GDM1 (cell line): ENCODE results near the gene TOR4A.

Experiments
- DNase-seq: peaks from one replicate; lab custom pipeline; 2025; lab: John Stamatoyannopoulos, UW

TOR4A gene

DNA sequence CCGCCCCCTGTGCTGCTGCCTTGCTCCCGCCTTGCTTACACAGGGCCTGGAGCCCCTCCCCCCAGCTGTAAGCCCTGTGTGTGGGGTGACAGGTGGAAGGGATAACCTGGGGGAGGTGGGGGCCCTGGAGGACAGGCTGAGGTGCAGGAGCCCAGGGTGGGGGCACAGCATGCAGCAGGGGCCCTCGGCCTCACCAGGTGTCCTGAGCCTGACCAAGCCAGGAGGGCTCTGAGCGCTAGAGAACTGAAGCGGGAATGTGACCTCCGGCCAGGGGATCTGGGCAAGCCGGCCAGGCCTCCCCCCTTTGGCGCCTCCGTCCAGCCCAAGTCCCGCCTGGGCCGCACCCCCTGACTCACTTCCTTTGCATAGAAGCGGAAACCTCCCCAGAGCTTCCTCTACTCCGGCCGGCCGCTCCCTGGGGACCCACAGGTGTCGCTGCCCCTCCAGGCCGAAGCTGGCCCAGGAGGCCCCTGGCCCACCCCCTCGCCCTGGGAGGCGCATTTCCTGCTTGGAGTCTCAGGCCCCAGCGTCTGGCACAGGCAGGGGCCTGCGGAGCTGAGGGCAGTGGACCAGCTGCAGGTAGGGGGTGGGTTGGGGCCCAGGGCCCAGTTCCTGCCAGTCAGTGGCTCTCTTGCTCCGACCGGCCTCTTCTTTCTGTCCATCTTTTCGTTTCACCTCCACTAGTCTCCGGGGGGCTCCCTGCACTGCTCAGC, at the start of gene TOR4A:
TOR4A (plus strand) TSS at position 398 of the 713 bp plus-strand sequence. CDS start 964 bp downstream, outside the sequence.
- DNase-seq: peak; percentile 68

- no peak for DNase-seq
Measured at GRCh38 chr9:137227853-137228505, 49.5 kb upstream of the TOR4A start.

DNA sequence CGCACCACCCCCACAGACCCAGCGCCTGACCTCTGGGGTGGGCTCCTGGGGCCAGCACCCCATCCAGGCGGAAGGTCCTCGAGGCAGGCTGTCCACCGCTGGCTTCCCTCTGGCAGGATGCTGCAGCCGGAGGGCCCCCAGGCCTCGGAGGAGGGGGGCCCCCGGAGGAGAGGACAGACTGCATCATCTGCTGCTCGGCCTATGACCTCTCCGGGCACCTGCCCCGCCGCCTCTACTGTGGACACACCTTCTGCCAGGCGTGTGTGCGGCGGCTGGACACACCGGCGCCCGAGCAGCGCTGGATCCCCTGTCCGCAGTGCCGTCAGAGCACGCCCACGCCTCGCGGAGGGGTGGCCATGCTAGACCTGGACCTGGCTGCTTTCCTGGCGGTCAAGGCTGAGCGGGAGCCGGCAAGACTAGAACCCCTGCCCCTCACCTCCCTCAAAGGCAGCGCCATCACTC, 49.0 kb upstream of the TOR4A start:
- no peak for DNase-seq

- DNase-seq: no peak
Measured at GRCh38 chr9:137228968-137229896, 48.3 kb upstream of the TOR4A start.

- no peak for DNase-seq
Measured at GRCh38 chr9:137229903-137230704, 47.4 kb upstream of the TOR4A start.

DNA sequence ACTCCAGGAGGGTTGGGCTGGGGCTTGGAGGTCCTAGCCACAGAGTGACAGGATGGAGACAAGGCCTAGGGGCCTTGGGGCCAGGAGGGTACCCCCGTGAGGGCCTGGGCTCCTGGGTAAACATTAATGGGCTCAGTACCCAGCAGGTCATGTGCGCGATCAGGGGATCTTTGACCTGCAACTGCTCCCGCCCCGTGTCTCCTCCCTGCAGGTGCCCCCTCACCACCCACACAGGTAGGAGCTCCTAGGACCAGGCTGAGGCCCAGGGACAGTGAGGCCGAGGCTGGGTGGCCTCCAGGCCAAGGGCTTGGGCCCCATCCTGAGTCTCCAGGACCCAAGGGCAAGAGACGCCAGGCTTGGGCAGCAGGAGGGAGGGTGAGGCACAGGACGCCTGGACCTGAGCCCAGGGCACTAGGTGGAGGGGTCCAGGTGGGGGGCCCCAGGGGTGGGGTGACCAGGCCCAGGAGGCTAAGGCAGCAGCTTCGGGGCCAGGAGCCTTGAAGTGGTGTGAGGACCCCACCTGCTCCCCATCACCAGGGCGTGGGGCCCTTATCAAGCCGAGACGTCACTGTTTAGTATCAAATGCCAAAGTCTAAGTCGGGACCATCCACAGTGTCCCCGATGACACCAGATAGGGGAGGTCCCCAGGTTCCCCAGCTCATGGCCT, 46.7 kb upstream of the TOR4A start, which contains the start of gene SLC34A3:
SLC34A3 (plus strand) TSS at position 197 of the 667 bp plus-strand sequence. CDS start 802 bp downstream, outside the sequence.
- DNase-seq: no peak

DNA sequence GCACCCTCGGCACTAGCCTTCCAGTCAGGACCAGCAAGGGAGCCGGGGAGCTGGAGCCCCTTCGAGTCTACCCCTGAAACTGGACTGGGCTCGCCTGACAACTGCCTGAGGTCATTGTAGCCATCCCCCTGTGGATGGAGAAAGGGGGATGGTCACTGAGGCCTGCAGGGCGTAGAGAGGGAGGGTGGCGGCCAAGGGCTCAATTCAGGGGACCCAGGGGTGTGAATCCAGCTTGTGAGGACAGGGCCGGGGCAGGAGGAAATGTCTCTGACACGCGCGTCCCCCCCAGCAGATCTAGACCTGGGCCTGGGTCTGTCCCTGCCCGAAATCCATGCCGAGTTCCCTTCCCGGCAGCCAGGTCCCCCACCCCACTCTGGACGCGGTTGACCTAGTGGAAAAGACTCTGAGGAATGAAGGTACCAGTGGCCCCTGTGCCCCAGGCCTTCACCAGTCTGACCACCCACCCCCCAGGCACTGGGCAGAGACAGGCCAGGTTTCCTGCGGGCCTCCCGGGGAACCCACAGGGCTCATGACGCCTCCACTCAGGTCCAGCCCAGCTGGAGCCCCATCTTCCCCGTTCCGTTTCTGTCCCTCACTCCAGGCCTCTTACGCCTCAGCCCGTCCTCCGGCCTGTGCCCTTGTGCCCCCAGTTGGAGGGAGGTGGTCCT, 46.0 kb upstream of the TOR4A start:
- DNase-seq: no peak

DNA sequence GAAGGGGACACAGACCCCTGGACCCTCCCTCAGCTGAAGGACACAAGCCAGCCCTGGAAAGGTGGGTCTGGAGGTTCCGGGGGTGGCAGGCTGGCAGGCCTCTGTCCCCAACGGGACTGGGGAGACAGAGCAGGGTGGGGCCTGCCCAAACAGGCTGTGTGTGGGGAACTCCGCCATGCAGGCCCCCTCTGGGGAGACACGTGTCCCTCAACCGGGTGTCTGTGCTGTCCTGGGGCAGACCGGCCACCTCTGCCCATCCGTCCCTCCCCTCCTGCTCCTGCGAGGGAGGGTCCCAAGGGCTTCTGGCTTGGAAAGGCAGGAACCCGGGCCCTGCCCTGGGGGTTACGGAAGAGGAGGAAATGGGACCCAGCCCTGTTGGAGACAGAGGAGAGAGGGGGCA, 45.4 kb upstream of the TOR4A start:
- DNase-seq: no peak

GRCh38 chr9:137232510-137232909, 45.0 kb upstream of the TOR4A start:
- DNase-seq: no peak

DNA sequence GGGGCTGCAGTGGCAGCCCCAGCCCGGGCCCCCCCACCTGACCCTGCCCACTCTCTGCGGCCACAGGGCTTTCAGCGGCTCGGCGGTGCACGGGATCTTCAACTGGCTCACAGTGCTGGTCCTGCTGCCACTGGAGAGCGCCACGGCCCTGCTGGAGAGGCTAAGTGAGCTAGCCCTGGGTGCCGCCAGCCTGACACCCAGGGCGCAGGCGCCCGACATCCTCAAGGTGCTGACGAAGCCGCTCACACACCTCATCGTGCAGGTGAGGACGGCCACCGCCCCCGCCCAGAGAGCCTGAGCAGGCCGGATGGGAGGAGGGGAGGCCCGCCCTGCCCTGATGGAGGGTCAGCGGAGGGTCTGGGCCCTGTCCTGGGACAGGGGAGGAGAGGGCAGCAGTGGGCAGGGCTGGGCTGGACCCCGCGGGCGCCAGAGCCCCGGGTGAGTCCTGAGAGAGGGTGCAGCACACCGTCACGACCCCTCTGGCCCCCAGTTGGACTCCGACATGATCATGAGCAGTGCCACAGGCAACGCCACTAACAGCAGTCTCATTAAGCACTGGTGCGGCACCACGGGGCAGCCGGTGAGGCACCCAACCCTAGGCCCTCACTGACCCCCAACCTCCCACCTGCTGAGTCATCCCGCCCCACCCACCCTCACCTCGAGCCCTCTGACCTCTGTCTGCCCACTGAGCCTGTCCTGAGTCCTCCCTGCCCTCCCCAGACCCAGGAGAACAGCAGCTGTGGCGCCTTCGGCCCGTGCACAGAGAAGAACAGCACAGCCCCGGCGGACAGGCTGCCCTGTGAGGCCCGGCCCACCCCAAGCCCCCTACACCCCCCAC, 44.2 kb upstream of the TOR4A start:
- no peak for DNase-seq

- DNase-seq: no peak
Measured at GRCh38 chr9:137234055-137234697, 43.4 kb upstream of the TOR4A start.

GRCh38 chr9:137234758-137235423, 42.6 kb upstream of the TOR4A start:
- DNase-seq: no peak

DNA sequence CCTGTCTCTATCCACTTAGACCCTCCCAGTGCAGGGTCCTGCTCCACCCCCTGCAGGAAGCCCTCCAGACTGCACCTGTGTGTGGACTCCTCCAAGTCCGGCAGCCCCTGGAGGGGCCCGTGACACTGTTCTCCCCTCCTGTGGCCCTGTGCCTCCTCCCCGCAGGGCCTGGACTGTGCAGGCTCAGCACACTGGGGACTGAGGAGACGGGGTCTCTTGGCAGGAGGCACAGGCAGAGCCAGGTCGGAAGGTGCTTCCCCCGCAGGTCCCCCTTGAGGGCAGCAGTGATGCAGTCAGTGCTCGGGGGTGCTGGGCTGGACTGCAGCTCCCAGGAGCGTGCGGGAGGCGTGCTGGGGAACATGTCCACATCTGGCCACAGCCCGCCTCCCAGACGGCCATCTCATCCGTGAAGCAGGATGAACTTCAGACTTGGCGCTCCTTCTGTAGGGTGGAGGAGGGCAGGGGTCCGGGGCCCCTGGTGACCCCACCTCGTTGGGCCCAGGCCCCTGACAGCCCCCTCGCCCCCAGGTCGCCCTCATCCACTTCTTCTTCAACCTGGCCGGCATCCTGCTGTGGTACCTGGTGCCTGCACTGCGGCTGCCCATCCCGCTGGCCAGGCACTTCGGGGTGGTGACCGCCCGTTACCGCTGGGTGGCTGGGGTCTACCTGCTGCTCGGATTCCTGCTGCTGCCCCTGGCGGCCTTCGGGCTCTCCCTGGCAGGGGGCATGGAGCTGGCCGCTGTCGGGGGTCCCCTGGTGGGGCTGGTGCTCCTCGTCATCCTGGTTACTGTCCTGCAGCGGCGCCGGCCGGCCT, 41.9 kb upstream of the TOR4A start:
- no peak for DNase-seq

DNA sequence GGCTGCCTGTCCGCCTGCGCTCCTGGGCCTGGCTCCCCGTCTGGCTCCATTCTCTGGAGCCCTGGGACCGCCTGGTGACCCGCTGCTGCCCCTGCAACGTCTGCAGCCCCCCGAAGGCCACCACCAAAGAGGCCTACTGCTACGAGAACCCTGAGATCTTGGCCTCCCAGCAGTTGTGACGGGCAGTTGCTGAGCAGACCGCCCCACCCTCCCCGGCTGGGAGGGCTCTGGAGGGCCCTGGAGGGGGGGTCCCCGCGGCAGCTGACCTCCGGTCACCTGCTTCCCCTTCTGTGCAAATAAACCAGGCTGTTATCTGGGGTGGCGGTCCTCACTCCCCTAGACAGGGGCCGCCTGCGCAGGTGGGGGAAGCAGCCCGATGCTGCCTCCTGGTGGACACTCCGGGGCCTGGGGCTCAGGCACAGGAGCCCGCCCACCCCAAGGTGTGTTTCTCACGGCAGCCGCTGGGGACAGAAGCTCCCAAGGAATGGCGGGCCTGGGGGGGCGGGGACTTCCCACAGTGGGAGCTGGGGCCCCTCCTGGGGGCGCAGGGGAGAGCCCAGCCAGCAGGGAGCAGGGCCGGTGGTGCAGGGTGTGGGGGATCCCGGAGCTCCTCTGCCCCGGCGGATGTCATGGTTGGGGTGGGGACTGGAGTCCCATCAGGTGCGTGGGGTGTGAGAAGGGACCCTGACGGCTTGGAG, 41.1 kb upstream of the TOR4A start:
- peak; percentile 77 for DNase-seq

GRCh38 chr9:137236936-137237421, 40.5 kb upstream of the TOR4A start:
- no peak for DNase-seq
